Measurements from ENCODE around the gene HOXB7.

HOXB7 gene

DNA sequence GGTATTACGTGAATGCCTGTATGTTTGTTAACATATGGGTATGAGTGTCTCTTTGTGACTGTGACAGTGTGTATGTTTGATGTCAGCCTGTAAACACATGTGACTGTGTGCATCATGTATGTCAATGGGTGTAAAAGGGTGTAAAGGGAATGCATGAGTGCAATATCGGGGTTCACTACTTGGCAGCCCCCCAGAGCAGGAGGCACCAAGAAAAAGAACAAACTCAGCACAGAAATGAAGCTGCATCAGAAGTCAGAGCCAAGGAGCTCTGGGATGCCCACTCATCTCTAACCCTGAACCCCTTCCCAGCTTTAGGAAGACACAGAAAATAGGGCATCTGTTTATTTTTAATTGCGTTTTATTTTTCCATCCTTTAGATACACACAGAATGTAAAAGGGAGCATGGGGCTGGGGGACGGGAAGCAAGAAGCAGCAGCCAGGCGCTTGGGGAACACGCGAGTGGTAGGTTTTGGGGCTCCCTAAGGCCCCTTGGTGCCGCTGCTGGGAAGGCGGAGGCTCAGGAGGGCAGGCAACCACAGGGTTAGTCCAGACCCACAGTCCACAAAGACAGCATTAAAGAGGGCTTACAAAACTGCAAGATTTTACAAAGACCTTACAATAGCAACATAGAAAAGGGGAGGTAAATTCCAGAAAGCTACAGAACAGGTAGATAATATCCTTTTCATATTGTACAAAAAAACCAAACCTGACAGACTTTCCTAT lies 3.8 kb downstream of the HOXB7 start:
- DNase-seq = no peak

DNA sequence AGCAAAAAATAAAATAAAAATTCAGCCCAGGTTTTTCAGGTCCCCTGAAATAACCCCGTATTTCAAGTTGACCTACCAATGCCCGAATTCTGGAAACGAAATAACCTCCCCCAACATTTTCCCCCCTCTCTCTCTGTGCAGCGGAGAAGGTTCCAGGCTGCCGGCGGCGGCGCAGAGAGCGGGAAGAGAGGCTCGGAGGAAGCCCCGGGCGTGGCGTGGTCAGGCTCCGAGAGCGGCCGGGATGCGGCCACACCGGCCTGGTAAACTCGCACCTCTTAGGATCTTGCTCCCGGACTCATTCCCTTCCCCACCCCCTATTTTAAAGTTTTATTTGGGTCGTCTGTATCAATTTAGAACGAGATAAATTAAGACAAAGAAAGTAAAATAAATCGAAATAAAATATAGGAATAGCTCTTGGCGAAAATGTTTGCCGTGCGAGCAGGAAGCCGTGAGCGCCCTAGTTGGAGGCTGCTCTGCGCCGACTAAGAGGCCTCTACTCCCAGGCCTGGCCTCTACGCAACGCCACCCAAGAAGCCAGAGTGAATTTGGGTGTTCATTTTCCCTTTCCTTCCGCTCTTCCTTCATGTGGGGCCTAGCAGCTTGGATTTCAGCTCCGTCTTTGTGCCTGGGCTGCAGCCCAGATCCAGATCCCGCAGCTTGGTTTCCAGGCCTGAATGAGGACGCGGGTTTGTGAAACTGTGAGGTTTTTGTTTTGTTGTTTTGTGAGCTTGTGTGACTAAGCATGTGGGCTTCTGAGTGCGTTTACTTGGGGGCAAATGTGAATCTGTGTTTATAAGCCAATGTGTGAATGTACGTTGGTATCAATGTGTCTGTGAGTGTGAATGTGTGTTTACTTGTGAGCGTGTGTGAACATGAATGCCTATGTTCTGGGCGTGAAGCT lies 4.6 kb downstream of the HOXB7 start:
- no peak for DNase-seq

DNA sequence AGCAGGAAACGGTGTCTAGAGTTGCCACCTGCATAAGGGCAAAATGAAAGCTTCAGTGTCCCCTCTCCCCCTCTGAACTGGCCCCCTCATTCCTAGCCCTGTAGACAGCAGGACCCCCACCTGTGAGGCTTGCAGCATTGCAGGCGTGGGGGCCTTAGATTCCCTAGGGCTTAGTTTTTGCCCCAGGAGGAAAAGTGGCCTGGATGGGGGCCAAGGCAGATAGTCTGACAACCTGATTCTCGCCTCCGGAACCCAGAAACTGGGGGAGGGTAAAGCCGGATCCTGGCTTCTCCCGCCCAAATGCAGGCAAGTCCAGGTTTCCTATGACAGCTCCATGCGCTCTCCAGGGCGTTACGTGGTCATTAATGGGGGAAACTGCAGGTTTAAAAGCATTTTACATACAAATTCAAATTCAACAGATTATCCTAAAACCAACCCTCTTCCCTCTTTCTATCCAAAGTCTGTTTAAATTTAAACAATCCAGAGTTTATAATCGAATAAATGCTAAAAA lies 5.4 kb downstream of the HOXB7 start:
- no peak for DNase-seq

DNA sequence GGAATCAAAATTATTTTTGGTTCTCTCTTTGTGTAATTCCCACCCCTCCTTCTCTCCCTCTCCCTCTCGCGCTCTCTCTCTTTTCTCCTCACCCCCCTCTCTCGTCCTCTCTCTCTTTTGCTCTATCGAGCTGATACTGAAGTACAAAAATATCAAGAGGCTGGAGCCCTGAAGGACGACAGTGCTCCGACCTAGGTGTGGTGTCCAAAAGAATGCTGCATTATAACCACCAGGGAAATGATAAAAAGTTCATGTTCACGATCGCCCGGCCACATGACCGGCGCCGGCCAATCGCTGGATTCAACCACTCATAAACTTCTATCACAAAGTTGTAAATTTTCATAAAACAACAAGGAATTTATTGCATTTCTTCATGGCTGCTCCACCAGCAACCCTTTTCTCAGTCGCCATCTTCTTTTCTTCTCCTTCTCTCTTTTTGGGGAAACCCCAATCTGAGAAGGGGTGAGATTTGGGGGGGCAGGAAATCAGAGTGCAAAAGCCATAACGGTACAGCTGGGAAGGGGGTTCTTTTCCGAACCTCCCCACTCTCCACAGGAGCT lies 6.0 kb downstream of the HOXB7 start, which contains the start of gene HOXB6:
Gene HOXB6 (minus strand): TSS at position 217 of the 560 bp plus-strand sequence. CDS start 6,836 bp downstream, outside the sequence.
- no peak for DNase-seq

DNA sequence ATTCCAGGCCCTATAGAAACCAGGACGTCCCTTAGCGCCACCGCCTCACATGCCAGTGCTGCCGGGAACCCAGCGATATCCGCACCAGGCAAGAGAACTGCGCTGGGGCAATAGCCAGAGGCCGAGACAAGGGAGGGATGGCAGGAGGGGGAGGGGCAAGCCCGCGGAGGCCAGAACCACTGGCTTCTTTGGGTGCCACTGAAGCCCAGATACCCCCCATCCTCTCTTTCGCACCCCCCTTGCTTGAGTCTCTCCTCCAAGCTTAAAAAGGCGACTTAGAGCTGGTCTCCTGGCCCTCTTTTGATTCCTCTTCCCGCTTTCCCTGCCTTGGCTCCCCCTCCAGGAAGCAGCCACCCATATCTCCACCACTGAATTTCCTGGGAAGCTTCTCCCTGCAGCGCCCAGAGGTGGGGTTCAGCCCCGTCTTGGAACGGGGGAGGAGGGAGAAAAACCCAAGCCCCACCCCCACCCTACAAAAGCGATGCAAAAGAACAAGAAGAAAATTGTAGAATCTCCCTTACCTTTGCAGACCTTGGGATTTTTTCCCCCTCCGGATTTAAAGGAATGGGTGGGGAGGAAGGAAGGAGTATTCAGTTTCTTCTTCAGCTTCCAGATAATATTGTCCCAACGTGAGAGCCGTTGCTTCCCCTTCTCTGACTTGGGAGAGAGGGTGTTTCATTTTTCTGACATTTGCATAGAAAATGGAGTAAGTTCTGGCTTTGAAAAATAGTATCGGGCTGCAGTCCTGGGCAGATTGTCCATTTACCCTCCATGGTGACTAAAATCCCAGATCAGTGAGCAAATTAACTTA lies 6.7 kb downstream of the HOXB7 start:
- no peak for DNase-seq

DNA sequence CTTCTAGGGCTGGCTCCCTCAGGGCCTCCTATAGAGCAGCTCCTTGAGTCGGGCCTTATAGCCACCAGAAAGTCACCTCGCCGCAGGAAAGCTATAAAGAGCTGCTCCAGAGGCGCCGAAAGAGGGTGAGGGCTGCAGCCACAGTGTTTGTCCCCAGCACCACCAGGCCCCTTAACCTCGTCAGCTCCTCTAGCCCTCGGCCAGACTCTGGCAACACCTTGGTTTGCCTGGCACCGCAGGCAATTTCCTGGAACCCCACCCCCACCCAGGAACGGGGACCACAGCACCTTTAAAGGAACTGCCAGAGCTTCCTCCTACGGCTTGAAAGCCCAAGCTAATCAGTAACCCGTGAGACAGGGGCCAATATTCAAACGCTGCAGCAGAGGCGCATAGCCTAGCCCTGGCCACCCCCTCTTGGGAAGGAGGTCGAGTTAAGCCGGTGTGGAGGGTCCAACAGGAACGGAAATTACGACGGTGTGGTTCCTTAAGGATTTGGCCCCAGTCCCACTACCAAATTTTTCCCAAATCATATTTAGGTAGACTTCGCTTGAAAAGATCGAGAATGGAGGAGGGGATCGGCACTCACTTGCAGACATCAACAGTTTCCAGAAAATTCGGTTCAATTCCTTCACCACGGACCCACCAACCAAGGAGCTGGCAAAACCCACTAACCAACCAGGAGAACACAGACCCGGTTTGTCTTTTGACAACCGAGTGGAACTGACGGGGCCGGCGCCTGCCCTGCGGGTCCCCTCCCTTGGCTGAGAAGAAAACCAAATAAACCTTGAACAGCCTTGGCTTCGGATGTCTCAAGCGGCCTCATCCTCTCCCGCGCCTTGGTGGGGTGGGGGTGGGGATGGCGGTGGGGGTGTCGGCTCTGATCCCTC lies 9.0 kb downstream of the HOXB7 start:
- no peak for DNase-seq

DNA sequence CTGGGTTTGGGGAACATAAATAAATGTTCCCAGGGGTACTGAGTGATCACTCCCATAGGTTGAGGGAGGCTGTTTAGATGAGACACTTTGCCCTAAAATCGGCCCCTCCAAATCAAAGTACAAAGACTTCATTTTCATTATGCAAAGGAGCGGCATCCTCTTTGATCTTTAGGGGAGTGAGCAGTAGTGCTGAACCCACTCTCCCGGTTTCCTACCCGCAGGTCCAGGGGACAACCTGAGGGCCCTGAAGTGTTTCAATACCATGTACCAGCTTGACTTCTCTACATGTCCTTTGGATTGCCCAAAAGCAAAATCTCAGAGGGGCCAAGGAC lies 9.6 kb downstream of the HOXB7 start:
- DNase-seq = no peak

DNA sequence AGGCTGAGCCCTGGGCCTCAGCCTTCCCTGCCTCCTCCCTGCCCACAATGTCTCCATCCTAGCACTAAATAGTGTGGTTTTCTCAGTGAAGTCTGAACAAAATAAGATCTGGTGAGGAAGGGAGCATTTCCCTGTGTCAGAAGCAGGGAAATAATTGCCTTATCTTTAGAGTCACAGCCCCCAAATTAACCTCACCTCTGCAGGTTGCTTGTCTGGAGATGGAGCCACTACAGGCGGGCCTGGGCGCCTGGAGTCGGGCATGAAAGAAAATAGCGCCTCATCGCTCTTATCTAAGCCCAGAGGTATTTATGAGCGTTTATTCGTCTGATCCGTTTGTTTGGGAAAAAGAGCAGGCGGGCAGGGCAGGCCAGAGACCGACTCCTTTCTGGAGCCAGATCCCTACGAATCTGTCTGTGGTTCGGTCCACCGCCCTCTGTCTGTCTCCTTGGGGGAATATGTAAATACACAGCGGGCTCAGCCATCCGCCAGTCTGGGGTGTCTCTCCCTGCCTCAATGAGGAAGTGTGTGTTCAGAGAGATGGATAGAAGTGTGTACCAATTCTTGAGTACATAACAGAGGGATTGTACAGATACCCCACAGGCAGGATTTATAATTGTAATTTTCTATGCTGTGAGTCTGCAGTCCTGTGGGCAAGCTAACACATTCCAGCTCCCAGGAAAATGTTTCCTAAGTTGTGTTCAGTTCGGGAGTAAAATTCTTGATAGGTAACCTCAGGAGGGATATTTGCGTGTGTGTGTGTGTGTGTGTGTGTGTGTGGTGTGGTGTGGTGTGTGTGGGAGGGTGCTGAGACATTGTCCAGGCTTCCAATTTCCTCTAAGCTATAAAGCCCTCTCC lies 10.3 kb downstream of the HOXB7 start:
- no peak for DNase-seq

DNA sequence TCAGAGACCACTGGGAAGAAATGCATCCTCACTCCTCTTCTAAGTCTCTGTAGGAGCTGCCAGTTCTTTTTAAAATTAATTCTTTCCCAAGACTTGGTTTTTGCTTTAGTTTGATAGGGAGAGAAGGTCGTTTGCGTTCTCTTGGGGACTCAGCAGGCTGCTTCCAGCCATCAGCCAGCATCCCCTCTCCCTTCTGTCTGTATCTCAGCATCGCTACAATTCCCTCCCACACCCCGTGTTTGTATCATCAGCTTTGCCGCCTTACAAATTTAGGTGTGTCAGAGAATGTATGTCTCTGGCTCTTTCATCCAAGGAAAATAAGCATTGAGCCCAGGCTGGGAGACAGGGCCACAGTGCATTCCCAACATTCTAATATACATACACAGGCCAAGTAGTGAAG lies 11.5 kb downstream of the HOXB7 start:
- no peak for DNase-seq

DNA sequence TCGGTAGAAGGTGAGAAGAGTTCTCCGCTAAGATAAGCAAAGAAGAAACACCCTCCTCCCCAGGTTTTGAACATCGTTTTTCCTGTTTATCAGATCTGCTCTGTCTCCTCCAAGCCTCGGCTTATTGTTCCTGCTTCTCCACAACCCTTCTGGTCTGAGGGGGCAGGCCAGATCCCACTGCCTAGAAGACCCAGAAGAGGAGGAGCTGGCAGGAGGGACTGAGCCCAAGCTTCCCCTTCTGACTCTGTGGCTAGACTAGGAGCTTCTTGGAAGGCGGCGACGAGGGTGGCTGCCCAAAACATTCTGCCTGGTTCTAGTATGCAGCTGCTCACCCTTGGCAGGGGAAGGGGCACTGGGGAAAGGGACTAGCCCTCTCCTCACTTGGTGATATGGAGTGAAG lies 12.1 kb downstream of the HOXB7 start:
- DNase-seq = no peak

DNA sequence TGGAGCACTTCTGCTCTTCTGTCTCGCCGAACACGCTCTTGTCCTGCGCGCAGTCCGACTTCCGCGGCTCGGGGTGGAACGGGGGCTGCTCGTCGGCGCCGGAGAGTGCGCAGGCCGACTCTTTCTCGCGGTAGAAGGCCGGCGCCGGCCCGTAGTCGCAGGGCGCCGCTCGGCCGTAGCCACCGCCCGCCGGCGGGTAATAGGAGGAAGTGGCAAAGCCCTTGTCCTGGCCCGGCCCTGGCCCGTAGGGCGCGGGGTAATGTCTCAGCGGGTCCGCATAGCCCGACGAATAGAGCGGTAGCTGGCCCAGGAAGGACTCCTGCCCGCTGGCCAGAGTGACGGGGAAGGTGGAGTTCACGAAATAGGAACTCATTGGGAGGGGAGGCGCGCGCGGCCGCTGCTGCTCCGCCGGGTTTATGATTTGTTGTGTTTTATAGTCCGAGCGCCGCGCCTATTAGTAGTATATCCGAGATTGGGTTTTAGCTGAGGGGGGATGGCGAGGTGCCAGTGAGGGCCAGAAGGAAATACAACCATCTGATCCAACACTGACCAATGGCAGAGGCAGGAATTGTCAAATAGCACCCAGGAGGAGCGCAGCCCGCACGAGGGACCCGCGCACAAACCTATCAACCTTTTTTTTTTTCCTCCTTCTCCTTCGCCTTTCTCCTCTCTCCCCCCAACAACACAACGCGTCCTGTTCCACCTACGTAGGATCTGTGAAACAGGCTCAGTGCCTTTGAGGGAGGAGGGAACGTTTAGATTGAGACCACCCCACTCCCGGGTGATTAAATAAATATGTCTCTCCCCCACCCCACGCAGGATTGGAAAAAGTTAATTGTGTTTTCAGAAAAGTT lies 12.8 kb downstream of the HOXB7 start:
- DNase-seq = no peak

DNA sequence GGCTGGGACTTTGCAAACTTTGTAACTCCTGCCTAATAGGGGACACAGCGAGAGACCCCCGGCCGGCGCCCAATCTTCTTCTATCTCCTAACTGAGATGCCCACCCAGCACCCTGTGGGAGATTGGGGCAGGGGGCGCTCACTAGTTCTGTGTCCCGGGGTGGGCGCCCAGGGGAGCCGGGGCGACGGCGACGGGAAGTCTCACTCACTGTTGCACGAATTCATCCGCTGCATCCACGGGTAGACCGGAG lies 13.4 kb downstream of the HOXB7 start:
- no peak for DNase-seq

DNA sequence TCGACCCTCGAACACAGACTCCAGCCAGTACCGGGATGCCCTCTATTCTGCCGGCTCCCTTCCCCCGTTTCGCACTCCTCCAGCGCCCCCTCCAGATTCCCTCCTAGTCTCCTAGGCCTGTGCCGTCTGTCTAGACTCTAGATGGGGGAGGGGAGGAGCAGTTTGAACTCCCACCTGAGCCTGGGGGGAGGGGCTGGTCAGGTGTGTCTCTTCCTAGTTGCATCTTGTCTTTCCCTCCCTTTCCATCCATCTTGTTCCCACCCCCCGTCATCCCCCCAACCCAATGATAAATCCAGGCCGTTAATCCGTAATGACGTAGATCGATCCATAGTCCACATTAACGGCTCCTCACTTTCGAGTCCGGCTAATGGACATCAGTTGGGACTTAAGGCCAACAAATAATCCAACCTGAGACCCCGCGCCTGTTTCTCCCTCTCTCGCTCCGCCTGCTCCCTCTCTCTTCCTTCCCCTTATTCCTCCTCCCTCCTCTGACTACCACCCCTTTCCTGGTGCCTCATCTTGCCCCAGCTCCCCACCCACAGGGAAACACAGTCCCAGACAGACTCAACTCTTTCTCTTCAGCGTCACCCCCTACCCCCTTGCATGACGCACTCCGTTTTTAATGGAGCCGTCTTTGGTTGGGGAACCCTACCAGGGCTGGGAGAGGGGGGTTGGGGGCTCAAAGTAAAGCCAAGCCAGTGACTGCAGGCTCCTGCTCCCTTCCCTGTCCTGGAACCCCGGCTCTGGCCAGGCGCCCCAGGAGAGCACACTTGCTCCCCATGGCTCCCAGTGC lies 13.9 kb downstream of the HOXB7 start:
- peak in 1 of 2 experiments; percentile 90 for DNase-seq

DNA sequence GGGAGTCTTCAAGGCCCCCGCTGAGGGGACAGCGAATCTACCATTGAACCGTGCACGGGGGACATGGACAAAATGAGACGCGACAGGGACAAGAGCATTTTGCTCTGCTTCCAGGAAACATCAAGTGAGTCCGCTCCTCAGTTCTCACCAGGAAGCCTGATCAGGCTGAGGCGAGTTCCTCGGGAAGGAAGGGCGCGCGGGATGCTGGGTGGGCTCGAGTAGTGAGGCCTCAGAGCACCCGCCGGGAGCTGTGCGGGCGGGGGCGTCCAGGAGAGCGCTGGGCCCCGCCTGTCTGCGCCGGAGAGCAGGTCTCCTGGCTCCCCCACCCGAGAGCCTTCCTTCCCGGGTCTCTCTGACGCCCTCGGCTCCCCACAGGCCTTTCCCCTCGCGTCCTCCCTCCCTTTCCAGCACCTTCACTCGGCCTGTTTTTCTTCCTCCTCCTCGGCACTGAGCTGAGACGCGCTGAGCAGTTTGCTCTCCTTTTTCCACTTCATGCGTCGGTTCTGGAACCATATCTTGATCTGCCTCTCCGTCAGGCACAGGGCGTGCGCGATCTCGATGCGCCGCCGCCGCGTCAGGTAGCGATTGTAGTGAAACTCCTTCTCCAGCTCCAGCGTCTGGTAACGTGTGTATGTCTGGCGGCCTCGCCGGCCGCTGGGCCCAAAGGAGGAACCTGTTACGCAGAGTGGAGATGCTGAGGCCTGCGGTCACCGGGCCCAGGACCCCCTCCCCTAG lies 14.7 kb downstream of the HOXB7 start:
- DNase-seq = no peak

DNA sequence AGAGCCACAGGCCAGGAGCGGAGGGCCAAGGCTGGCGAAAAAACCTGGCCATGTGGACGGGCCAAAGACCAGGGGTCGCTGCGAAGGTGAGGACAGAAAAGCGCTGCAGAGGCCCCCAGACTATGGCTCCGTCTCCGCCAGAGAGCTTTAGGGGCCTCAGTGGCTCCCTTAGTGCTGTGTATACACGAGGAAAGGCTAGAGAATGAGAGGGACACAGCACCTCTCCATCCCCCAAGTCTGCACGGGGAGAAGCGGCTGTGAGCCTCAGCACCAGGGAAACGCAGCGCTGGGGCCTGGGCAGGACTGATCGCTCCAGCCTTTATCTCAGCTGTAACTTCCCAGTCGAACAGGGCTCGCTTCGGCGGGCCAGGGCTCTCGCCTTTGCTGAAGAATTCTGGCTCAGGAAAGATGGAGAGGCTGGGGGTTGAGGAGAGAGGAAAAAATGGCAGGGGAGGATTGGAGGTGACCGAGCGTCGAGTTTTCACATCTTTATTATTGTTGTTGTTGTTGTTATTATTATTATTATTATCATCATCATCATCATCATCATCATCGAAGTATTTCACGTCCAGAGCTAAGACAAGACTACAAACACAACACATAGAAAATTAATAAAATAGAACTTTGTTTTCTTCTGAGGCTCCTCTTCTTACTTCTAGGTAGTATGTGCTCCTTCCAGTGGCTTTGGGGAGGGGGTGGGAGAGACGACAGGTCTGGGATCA lies 15.4 kb downstream of the HOXB7 start:
- no peak for DNase-seq

DNA sequence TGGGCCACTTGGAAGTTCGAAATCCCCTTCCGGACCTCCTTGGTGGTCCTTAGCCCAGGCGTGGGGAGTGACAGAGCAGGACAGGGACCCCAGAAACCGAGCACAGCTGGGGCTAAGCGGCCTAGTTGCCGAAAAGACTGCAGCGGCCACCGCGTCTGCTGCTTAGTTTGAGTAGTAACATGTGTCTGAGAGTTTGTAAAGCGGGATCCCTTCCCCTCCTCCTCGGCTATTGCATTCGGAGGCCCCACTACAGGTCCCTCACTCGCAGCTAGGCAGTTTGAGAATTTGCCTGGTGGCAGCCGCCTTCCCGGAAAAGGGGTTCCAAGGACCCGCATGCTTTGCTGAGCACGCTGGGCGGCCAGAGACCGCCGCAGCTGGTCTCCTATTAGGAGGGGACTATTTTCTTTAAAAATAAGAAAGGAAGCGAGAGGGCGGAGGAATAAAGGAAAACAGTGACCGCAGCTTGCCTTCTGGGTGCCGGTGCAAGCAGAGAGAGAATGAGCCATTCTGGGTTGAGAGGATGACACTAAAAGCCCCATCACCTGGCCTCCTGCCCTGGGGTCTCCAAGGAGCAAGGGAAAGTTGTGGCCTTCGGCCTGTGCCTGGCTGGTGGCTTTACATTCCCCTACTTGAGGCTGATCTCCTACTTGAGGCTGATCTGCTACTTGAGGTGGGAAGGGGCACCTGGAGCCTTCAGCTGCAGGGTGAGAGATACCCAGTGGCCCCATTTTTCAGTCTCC lies 16.1 kb downstream of the HOXB7 start:
- no peak for DNase-seq
